ENCODE data around the gene ATAD3B. TPM values are rescaled to one million over a fixed set of nuclear protein-coding genes. Genes with fewer than 3 reads are reported as not detected.

Gene ATAD3B
- total and polyA plus RNA-seq, 2 of the 13 experiments (the other 11 are each of a cell fraction or from before 2014, with no cell fraction given): 9.6 to 31.1 TPM

GRCh38 chr1:1432951-1433803 lies 38.4 kb upstream of the ATAD3B start (continued):
- no peak for TF ChIP-seq TRAFD1 (CRISPR knock-in tag; IDR thresholded peaks at IDR 0.05; ENCODE audit: borderline replicate concordance)
- TF ChIP-seq ETS1 (CRISPR knock-in tag; IDR thresholded peaks at IDR 0.05): no peak
- 0 out of 2 replicates have a peak, but pooled peaks have one; percentile 33 for TF ChIP-seq ZNF674 (CRISPR knock-in tag; IDR thresholded peaks at IDR 0.05; ENCODE audit: low read depth)
- peak; percentile 75 for TF ChIP-seq ZNF335 (CRISPR knock-in tag; IDR thresholded peaks at IDR 0.05)
- peak; percentile 83 for TF ChIP-seq THAP11 (CRISPR knock-in tag; IDR thresholded peaks at IDR 0.05)
- no peak for TF ChIP-seq SOX6 (IDR thresholded peaks at IDR 0.05)
- peak; percentile 95 for TF ChIP-seq SOX6 (CRISPR knock-in tag; IDR thresholded peaks at IDR 0.05)
- peak; percentile 22 for TF ChIP-seq IKZF4 (CRISPR knock-in tag; IDR thresholded peaks at IDR 0.05; ENCODE audit: borderline replicate concordance, low read depth, not compliant biosample characterization)
- peak; percentile 93 for TF ChIP-seq ZGPAT (CRISPR knock-in tag; IDR thresholded peaks at IDR 0.05)
- TF ChIP-seq ZNF441 (CRISPR knock-in tag; IDR thresholded peaks at IDR 0.05; ENCODE audit: borderline replicate concordance): peak; percentile 65; the same call in 1 of the 2 replicates
- peak; percentile 97 for TF ChIP-seq RARA (CRISPR knock-in tag; IDR thresholded peaks at IDR 0.05)
- TF ChIP-seq ZNF432 (CRISPR knock-in tag; IDR thresholded peaks at IDR 0.05; ENCODE audit: borderline replicate concordance): 0 out of 2 replicates have a peak, but pooled peaks have one; percentile 64
- peak; percentile 47; the same call in 1 of the 2 replicates for TF ChIP-seq ZIK1 (CRISPR knock-in tag; IDR thresholded peaks at IDR 0.05; ENCODE audit: borderline replicate concordance, low read depth)
- TF ChIP-seq MXD4 (CRISPR knock-in tag; IDR thresholded peaks at IDR 0.05): peak; percentile 87
- TF ChIP-seq ZNF331 (CRISPR knock-in tag; IDR thresholded peaks at IDR 0.05): peak; percentile 91
- TF ChIP-seq ZNF546 (CRISPR knock-in tag; conservative IDR thresholded peaks at IDR 0.05): peak; percentile 65
- TF ChIP-seq TGIF2 (CRISPR knock-in tag; IDR thresholded peaks at IDR 0.05): peak; percentile 96
- TF ChIP-seq ZFX (CRISPR knock-in tag; IDR thresholded peaks at IDR 0.05; ENCODE audit: low read depth): peak; percentile 87
- TF ChIP-seq MAF1 (CRISPR knock-in tag; IDR thresholded peaks at IDR 0.05; ENCODE audit: borderline replicate concordance): no peak; the same call in 1 of the 2 replicates
- peak; percentile 26 for TF ChIP-seq ASH2L (IDR thresholded peaks at IDR 0.05; ENCODE audit: insufficient read length, low read depth, low read length)
- TF ChIP-seq SMYD3 (CRISPR knock-in tag; IDR thresholded peaks at IDR 0.05): 0 out of 2 replicates have a peak, but pooled peaks have one; percentile 63
- 0 out of 2 replicates have a peak, but pooled peaks have one; percentile 13 for TF ChIP-seq GTF3A (CRISPR knock-in tag; conservative IDR thresholded peaks at IDR 0.05)
- TF ChIP-seq E2F1 (CRISPR knock-in tag; IDR thresholded peaks at IDR 0.05): no peak
- peak; percentile 88; the same call in 1 of the 2 replicates for TF ChIP-seq CBFB (CRISPR knock-in tag; IDR thresholded peaks at IDR 0.05)
